GM18502 (cell line): ENCODE results near the gene FOLR2.
"Not testable (repeated sequence)": the region's sequence is repeated elsewhere in the genome, so short reads cannot be mapped to it uniquely, and the experiment has no call there.

Source experiments
- ATAC-seq: cut with Tn5 transposase; IDR thresholded peaks from one replicate; pipeline ENCODE4 v1.9.1; 2021; ENCODE audit warnings: mild to moderate bottlenecking; ENCODE audit not compliant: unreplicated experiment, poor library complexity

Gene FOLR2

GRCh38 chr11:72265951-72266350 is 49.4 kb downstream of the FOLR2 start:
- ATAC-seq: no peak

- not testable (repeated sequence) for ATAC-seq
Measured at GRCh38 chr11:72266960-72267359, 50.4 kb downstream of the FOLR2 start.

GRCh38 chr11:72267956-72268617 is 51.5 kb downstream of the FOLR2 start:
- ATAC-seq: no peak
